G401 (cell line): ENCODE data around the gene BCL11A. TPM values are rescaled to one million over a fixed set of nuclear protein-coding genes. Genes with fewer than 3 reads are reported as not detected.

Experiments used
- DNase-seq: peaks from one replicate; pipeline ENCODE4 v3.0.0-alpha.2; 2015; ENCODE audit warnings: low spot score
- in situ Hi-C: cut with HindIII; loops from 2 replicates; pipeline ENCODE4 v1.10.0; 2016; ENCODE audit warnings: low sequenced_read_pairs, mixed read lengths
- total RNA-seq: library from RNA; depleted of rRNA; stranded (reverse); fragments of >200 nt; shearing (Covaris generic); gene quantifications from 2 replicates; pipeline ENCODE4 v1.2.3, GENCODE V29; 2014

BCL11A gene
- total RNA-seq, 1 experiment from 2014 or later, result 0.54 TPM

DNA sequence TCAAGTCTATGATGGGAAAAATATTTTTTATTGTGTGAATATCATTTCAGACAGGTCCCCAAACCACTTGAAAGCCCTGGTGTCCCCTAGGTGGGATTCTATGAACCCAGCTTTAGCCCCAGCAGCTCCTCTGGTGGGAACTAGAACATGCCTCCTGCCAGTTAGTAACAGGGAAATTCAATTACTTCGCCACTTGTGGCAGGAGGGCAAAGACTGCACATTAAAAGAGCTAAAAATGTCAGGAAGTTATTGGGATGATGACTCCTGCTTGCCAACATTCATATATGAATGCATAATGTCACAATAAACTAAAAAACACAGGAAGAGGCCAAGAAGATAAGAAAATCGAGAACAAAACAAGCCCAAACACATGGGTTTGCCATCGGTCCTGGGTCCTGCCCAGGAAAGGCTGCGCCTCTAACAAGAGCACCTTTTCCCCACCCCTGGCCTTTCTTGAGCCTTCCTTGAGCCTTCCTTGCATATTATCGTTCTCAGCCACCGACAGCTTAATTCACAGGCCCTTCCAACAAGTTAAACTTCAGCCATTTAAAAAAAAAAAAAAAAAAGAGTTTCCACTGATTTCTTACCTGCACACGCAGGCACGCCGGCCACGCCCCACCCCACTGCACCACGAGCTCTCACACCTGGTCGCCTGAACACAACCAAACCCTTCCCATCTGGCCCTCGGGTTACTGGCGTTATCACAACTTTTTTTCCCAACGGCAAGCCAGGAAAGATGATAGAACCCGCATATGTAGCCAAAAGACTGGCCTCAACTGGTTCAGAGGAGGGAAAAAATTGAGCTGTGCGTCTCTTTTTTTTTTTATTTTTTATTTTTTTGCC, 23.4 kb downstream of the BCL11A start:
- DNase-seq, result no peak
- in situ Hi-C loops, result no loop called here

DNA sequence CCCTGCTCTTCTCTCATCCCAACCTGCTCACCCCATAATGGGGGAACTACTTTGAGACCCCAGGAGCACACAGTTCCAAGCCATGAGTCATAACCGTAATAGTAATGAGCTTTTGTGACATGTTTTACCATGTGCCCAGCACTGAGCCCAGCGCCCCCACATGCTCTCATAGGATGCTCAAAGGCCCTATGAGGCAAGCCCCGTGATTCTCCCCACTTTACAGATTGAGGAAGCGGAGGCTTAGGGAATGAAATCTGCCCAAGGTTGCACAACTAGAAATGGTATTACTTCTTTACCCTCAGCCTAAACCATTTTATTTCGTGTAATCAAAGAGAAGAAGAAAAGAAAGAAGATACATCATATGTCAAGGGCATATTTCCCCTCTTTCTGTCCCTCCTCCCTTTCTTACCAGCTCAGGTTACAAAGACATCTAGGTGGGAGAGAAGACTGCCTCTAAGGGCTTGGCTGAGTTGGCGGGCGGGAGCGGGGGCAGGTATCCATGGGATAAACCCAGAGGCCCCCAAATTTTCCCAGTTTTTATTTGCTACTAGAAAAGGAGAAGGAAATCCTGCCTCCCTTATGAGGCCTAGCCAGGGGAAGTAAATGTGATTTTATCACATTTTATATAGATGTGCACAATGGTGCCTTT, 24.2 kb downstream of the BCL11A start:
- no peak for DNase-seq
- in situ Hi-C loops, result no loop called here

DNA sequence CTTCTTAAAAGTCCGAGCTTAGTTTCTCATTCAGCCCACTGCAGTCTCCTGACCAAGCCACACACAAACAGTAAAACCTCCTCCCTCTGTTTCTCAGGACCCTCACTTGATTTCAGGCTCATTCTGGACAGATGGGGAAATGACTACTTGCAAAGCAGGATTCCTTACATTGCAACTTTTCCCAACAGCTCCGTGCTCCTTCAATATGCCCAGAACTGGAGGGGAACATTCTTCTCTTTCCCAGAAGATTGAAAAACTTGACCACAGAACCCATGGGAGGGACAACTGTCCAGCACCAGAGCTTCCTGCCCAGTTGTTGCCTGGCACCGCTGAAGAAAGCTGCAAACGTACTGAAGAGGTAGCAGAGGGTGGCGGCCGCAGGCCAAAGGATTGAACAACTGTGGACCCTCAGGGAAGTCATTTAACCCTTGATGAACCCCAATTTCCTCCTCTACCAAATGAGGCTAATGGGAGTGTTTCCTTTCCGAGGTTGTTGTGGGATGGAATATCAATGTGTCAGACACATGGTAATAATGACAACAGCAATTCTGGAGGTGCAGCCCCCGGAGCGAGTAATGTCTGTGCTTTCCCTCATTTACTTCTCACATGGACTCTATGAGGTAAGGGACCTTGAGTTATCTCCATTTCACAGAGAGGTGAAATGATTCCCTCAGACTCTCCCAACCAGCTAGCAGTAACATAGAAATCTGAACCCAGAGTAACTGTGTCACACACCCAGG, 25.0 kb downstream of the BCL11A start:
- in situ Hi-C loops, result no loop called here
- DNase-seq, result no peak

- no peak for DNase-seq
- in situ Hi-C loops, result no loop called here
These were observed 25.7 kb downstream of the BCL11A start for GRCh38 chr2:60527762-60528161.

GRCh38 chr2:60526623-60527022, 26.8 kb downstream of the BCL11A start:
- DNase-seq, result no peak
- in situ Hi-C loops, result no loop called here

DNA sequence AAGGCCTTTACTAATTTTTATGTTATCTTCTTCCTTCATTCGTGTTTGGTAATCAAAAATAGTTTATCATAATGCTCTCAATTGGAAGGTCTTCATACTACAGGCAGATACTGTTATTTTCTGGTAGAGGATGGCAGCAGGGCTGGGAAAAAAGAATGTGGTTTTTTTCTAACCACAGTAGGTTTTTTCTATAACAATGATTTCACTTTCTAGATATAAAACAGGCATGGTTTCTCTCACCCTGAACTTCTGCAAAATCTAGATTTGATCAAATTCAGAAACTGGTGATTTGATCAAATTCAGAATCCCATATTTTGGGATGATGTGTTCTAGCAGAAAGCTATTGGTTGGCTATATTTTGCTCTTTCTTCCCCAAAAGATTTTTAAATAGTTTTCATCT, 27.6 kb downstream of the BCL11A start:
- in situ Hi-C loops, result no loop called here
- no peak for DNase-seq

GRCh38 chr2:60524874-60525273, 28.6 kb downstream of the BCL11A start:
- DNase-seq, result no peak

GRCh38 chr2:60523963-60524362, 29.5 kb downstream of the BCL11A start:
- in situ Hi-C loops, result no loop called here
- DNase-seq, result no peak

More at GRCh38 chr2:60524874-60525273, 28.6 kb downstream of the BCL11A start:
- in situ Hi-C loops, result no loop called here

- in situ Hi-C loops, result no loop called here
- DNase-seq, result no peak
These were observed 31.0 kb downstream of the BCL11A start for GRCh38 chr2:60522462-60522861.

GRCh38 chr2:60521626-60522025, 31.8 kb downstream of the BCL11A start:
- in situ Hi-C loops, result no loop called here
- no peak for DNase-seq

GRCh38 chr2:60520917-60521539, 32.4 kb downstream of the BCL11A start:
- in situ Hi-C loops, result no loop called here

GRCh38 chr2:60520151-60520876, 33.1 kb downstream of the BCL11A start:
- no peak for DNase-seq
- in situ Hi-C loops, result no loop called here

More at GRCh38 chr2:60520917-60521539, 32.4 kb downstream of the BCL11A start:
- DNase-seq, result no peak

DNA sequence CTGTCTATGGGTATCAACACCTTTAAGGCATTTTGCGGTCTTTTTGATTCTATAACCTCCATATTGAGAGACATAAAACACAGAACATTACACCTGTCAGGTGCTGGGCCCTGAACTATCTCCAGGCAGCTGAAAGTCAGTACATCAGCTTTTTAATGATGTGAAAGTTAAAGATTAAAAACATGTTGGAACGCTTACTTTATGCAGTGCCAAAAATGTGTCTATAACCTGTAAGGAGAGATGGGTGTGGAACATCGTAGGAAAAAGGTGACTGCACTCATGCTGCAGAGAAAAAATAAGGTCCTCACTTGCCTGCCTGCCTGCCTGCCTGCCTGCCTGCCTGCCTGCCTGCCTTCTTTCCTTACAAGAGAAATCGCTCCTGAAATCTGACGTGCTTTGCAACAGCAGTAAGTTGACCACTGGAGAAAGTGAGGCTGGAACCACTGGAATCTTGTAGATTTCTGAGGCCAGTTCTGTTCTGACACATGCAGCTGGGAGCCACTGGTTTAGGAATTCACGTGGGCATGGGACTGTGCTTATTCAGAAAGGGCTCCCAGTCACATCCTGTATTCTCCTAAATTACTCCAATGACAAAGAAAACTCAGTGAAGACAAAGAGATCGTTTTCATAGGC, 34.1 kb downstream of the BCL11A start:
- in situ Hi-C loops, result no loop called here
- no peak for DNase-seq

- no peak for DNase-seq
- in situ Hi-C loops, result no loop called here
These were observed 34.9 kb downstream of the BCL11A start for GRCh38 chr2:60518567-60518966.

GRCh38 chr2:60517446-60517845, 36.0 kb downstream of the BCL11A start:
- no peak for DNase-seq

DNA sequence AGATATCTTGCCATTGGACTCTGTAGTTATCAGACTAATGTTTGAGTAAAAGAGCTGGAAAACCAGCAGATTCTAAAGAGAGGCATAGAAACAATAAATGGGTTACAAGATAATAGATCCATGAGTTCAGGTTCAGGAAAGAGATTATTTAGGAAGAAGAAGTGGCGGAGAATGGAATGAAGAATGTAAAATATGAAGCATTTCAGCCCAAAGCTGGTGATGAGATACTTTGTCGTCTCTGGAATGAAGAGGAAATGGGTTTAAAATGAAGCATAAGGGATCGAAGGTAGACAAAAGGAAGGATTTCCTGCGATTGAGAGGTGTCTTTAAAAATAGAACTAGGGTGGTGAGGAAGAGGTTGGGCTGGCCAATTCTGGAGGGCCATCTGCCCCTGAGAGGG, 36.6 kb downstream of the BCL11A start:
- DNase-seq, result no peak
- in situ Hi-C loops, result no loop called here

More at GRCh38 chr2:60517446-60517845, 36.0 kb downstream of the BCL11A start:
- in situ Hi-C loops, result no loop called here

DNA sequence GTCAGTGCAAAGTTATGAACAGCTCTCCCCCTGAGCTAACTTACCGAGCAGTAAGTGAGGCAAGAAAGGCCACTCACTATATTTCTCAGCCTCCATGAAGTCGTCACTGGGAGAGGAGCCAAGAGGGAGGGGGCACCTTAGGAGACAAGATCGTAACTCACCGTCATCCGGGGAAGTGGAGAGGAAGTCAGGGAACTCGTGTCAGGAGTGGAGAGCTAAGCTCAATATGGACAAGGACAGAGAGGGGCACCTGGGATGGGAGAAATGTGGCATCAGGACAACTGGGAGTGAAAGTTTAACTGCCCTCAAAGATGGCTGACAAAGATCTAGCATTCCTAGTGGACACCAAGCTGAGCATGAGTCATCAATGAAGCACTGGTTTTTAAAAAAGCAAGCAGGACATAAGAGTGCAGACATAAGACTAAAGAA, 37.1 kb downstream of the BCL11A start:
- DNase-seq, result no peak
- in situ Hi-C loops, result no loop called here

- DNase-seq, result no peak
- in situ Hi-C loops, result no loop called here
These were observed 37.7 kb downstream of the BCL11A start for GRCh38 chr2:60515721-60516226.
